GM10266 (cell line): ENCODE measurements around the gene ALDH1A1.

ENCODE experiments used
- DNase-seq: peaks from one replicate; pipeline ENCODE4 v3.0.0; 2012; ENCODE audit errors: extremely low spot score
- TF ChIP-seq, protein P1 (sequence below): IDR thresholded peaks from 2 replicates; pipeline ENCODE4 v1.5.1; 2012; ENCODE audit warnings: mild to moderate bottlenecking, low read depth; ENCODE audit not compliant: control insufficient read depth, insufficient read depth; ENCODE audit errors: missing control alignments

Gene ALDH1A1

DNA sequence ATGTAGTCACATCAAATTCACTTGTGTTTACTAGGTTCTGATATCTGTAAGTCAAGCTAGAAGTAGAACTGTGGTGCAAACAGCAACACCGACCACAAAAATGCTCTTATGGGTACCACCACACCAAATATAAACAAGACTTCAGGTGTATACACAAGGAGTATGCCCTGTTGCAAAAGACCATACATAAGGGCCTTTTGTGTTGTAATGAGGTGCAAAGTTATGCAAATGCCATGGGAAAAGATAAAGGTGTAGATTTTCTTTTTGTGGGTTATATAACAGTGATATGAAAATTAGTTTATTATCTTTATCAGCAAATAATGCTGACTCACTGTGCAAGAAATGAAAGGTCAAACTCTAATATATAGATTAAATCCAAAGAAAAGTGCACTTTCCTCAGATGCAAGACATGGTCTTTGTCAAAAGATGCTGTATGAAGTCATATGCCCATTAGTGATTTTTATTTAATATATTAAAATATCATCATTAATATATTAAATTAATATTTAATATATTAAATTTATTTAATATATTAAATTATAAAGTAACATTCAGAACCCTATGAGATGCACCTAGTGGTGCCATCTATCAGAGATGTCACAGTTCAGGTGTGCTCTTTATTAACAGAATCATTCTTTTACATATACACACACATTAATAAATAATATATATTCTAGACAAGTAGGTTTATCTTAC is 26.7 kb upstream of the ALDH1A1 start:
- TF ChIP-seq, protein P1, sequence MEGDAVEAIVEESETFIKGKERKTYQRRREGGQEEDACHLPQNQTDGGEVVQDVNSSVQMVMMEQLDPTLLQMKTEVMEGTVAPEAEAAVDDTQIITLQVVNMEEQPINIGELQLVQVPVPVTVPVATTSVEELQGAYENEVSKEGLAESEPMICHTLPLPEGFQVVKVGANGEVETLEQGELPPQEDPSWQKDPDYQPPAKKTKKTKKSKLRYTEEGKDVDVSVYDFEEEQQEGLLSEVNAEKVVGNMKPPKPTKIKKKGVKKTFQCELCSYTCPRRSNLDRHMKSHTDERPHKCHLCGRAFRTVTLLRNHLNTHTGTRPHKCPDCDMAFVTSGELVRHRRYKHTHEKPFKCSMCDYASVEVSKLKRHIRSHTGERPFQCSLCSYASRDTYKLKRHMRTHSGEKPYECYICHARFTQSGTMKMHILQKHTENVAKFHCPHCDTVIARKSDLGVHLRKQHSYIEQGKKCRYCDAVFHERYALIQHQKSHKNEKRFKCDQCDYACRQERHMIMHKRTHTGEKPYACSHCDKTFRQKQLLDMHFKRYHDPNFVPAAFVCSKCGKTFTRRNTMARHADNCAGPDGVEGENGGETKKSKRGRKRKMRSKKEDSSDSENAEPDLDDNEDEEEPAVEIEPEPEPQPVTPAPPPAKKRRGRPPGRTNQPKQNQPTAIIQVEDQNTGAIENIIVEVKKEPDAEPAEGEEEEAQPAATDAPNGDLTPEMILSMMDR: no peak
- no peak for DNase-seq

DNA sequence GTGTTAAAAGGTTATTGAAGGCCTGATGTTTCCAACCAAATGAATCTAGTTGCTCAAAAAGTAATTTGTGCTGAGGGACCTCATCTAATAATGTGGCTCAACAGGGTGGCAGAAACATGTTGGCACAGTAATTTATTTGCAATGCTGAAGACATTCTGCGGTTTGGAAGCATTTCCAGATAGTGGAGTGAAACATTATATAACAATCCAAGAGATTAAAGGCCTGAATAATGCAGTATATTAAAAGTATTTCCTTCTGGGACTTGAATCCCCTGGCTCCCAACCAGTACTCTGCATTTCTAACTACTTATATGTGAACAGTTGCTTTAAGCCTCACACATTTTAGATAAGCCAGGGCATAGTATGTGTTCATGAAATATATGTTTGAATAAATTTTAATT is 25.9 kb upstream of the ALDH1A1 start:
- TF ChIP-seq, protein P1: no peak
- no peak for DNase-seq

DNA sequence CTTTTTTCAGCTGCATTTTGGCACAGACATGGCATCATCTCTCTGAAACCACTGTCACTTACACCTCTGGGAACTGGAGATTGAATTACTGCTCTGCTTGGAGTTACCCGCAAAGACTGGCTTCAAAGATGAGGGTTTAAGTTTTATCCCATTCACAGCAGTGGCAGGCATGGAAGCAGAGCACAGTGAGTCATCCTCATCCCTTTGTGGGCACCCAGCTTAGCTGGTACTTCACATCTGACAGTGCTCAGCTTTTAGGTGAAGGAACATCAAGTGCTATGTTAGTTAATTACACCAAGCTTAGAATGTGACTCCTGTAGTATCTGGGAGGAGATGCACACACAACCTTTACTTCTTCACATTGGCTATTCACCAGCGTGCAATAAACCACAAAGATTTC is 24.8 kb upstream of the ALDH1A1 start:
- TF ChIP-seq, protein P1: no peak
- no peak for DNase-seq

DNA sequence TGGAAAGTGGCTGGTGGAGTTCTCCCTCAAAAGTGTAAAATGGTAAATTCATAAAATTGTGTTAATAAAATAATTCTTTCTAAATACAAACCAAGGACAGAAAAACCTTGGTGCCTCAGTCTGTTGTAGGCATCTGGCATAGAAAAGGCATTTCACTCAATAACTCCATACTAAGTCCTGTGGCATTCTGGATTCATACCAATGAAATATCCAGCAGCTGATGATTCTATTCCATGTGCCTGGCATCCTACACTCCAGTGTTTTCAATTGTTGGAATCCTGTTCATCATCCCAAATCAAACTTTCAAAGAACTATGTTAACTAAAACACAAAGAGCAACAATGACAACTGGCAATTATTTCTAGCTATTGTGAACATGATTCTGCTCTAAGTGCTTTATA is 21.6 kb upstream of the ALDH1A1 start:
- DNase-seq: no peak
- TF ChIP-seq, protein P1: no peak

DNA sequence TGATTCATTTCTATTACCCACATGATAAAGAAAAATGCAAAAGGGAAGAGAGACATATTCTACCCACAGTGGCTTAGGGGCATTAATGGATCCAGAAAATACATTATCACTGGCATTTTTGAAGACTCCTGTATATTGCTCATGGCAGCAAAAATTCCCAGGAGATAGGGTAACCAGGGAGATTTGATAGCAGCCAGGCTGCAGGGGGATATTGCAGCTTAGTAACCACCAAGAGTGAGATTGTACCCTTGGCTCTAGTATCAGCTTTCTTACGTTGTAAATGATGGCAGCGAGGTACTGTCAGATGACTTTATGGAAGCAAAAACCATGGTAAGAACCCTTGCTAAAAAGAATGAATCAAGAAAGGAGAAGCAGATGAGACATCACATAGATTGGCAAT is 19.8 kb upstream of the ALDH1A1 start:
- DNase-seq: no peak
- TF ChIP-seq, protein P1: no peak

DNA sequence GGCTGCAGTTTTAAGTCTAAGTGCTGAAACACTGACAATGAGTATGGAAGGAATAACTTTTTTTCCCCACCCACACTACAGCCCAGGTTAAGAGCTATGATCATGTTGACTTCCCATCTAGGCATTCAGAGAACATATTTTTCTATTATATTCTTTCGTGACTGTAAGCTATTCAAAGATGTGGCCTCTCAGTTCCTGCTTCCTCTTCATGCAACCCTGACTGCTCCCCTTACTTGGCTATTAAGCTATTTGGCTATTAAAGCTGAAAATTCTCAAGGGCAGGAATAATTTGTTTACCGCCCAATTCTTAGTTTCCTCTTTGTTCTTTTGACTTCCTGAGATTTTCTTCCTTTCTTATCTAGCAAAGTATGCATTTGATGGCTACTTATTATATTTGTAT is 18.6 kb upstream of the ALDH1A1 start:
- DNase-seq: no peak
- TF ChIP-seq, protein P1: no peak

DNA sequence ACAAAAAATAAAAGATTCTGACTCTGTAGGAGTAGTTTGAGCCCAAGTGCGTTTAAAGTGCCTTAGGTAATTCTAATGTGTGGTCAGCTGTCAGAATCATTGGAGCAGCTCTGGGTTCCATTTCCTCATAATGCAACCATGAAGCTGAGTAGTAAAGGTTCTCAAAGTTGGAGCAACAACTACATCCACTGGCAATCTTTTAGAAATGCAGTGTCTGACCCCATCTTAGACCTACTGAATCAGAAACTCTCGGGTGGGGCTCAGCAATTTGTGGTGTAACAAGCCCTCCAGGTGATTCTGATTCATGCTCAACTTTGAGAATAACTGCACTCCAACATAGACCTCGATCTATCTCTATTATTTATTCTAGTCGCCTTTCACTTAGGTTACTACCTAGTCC is 7.6 kb upstream of the ALDH1A1 start:
- TF ChIP-seq, protein P1: no peak
- no peak for DNase-seq
